ENCODE results near the gene EVC2. TPM values are rescaled to one million over a fixed set of nuclear protein-coding genes. Genes with fewer than 3 reads are reported as not detected.
A peak's percentile ranks its signal among the peaks of the same experiment; 100 is the strongest.

Gene EVC2
- total and polyA plus RNA-seq, 2 of the 4 experiments (the other 2 are of a cell fraction), result 2.7 to 5.9 TPM

GRCh38 chr4:5678977-5679376, 29.4 kb downstream of the EVC2 start:
- Histone ChIP-seq H2BK120ac (ENCODE audit: low read depth, low read length) (no peak overlapping the region), H3K56ac (ENCODE audit: extremely low read depth, insufficient read depth, low read length) (no peak overlapping the region), H3K4me2 (ENCODE audit: low read depth, low read length) (no peak overlapping the region), H3K36me3 (ENCODE audit: control insufficient read depth, insufficient read depth, low read length) (peaks cover 50% of the 10 kb centered on the region), H2BK5ac (ENCODE audit: low read depth, low read length, poor library complexity, severe bottlenecking) (no peak overlapping the region), H3K27me3 (ENCODE audit: control insufficient read depth, insufficient read depth, low read length) (no peaks in the 10 kb centered on the region), H3K4me3 (ENCODE audit: insufficient read depth, low read depth, low read length) (no peak overlapping the region), H3K4ac (ENCODE audit: low read depth, low read length) (no peak overlapping the region), H4K91ac (ENCODE audit: insufficient read depth, low read depth, low read length) (no peak overlapping the region), H3K18ac (ENCODE audit: low read depth, low read length) (no peak overlapping the region), H3K9me1 (ENCODE audit: insufficient read depth, low read length) (peaks cover 12% of the 10 kb centered on the region; the same call in 1 of the 2 replicates), H3K27ac (ENCODE audit: insufficient read depth, low read length) (no peak overlapping the region), H2AFZ (replicated peaks; ENCODE audit: low read length, poor library complexity) (no peak overlapping the region), H3K23ac (ENCODE audit: low read depth, low read length) (no peak overlapping the region), H2AK5ac (ENCODE audit: low read depth, low read length) (no peak overlapping the region), H3K4me1 (ENCODE audit: control insufficient read depth, insufficient read depth, low read length) (no peaks in the 10 kb centered on the region), H2AK9ac (replicated peaks; ENCODE audit: low read depth, low read length, poor library complexity) (no peak overlapping the region), H4K20me1 (ENCODE audit: insufficient read depth, low read length) (no peaks in the 10 kb centered on the region), H3K9me3 (ENCODE audit: control insufficient read depth, insufficient read depth, low read length) (no peaks in the 10 kb centered on the region), H3K9ac (ENCODE audit: low read depth, low read length) (no peak overlapping the region), H4K5ac (ENCODE audit: low read depth, low read length) (no peak overlapping the region), H3K79me1 (ENCODE audit: low read depth in 1 of 2, low read length in 2 of 2) (no peaks in the 10 kb centered on the region), H2BK20ac (ENCODE audit: low read depth, low read length) (no peak overlapping the region), H2BK15ac (ENCODE audit: low read depth, low read length) (no peak overlapping the region), H4K8ac (ENCODE audit: low read depth in 2 of 2, low read length in 2 of 2) (no peak overlapping the region), H3K14ac (replicated peaks; ENCODE audit: low read depth, low read length) (no peak overlapping the region)
- DNase-seq (peak; percentile 87), ATAC-seq (ENCODE audit: low read depth) (peak; percentile 90)
- CTCF ChIA-PET, result no interaction called here
- no peak for TF ChIP-seq MAZ (IDR thresholded peaks at IDR 0.05; ENCODE audit: borderline replicate concordance, low read depth, low read length)
- no peak for TF ChIP-seq CEBPB (IDR thresholded peaks at IDR 0.05; ENCODE audit: low read depth, low read length)
- no peak for TF ChIP-seq SMC3 (IDR thresholded peaks at IDR 0.05; ENCODE audit: low read depth, low read length)
- no peak for TF ChIP-seq MXI1 (IDR thresholded peaks at IDR 0.05; ENCODE audit: borderline replicate concordance, low read depth, low read length)
- no peak for TF ChIP-seq RAD21 (IDR thresholded peaks at IDR 0.05; ENCODE audit: low read length)
- TF ChIP-seq FOS (IDR thresholded peaks at IDR 0.05; ENCODE audit: low read depth, low read length), result no peak
- no peak for TF ChIP-seq NFE2L2 (IDR thresholded peaks at IDR 0.05; ENCODE audit: low read depth, low read length)
- TF ChIP-seq RCOR1 (IDR thresholded peaks at IDR 0.05; ENCODE audit: insufficient replicate concordance, low read length), result no peak
- no peak for TF ChIP-seq POLR2A (IDR thresholded peaks at IDR 0.05; ENCODE audit: low read depth, low read length)
- no peak for TF ChIP-seq ELK1 (IDR thresholded peaks at IDR 0.05; ENCODE audit: borderline replicate concordance, low read depth, low read length)
- no peak for TF ChIP-seq MAFK (IDR thresholded peaks at IDR 0.05; ENCODE audit: low read depth, low read length)
- no TSS peak for BruUV-seq (replicated peaks)
- intact Hi-C loops (cut with micrococcal nuclease), result no loop called here
- no CpG with 5 or more reads among the region's 10 CpGs for WGBS, 2 experiments (ENCODE audit: extremely low coverage in 2 of 2, insufficient read length in 1 of 2)
- in situ Hi-C loops (cut with MboI; ENCODE audit: low sequenced_read_pairs), result no loop called here
- POLR2A ChIA-PET (ENCODE audit: unreplicated experiment), result no interaction called here
- dilution Hi-C loops (cut with HindIII; ENCODE audit: low sequenced_read_pairs, unreplicated experiment), result no loop called here

Measured in IMR-90 (cell line).